ENCODE data around the gene SLC9C2.

GRCh38 chr1:173520799-173521198 is 82.1 kb downstream of the SLC9C2 start:
- TF ChIP-seq POLR2A (IDR thresholded peaks at IDR 0.05), result no peak
- TF ChIP-seq CTCF (IDR thresholded peaks at IDR 0.05), result no peak

Data from Peyer's patch (tissue), 4 donors.